SK-N-SH (cell line): ENCODE results near the gene NYNRIN. TPM values are rescaled to one million over a fixed set of nuclear protein-coding genes. Genes with fewer than 3 reads are reported as not detected.

Source experiments
- CTCF ChIA-PET: fragments of 300-600, 350-600 bp; formaldehyde crosslinking; extraction: SDS; loops from one replicate; lab custom pipeline; 2021; lab: Yijun Ruan, JAX
- POLR2A ChIA-PET: fragments of 350-600 bp; sonication (Branson Sonifier 250); formaldehyde crosslinking; extraction: SDS; loops from one replicate; lab custom pipeline; 2020; ENCODE audit warnings: antibody characterized with exemption, inconsistent platforms; lab: Yijun Ruan, JAX
- DNase-seq: peaks from one replicate; pipeline ENCODE4 v3.0.0; 2012
- H2AFZ ChIP-seq: fragments of 200-600 bp; sonication (generic); 2 replicates; pipeline ENCODE4 v1.8.1; 2016; ENCODE audit warnings: antibody characterized with exemption, mild to moderate bottlenecking, low read depth
- H3F3A ChIP-seq: fragments of 200-600 bp; sonication (generic); replicated peaks from 2 replicates; pipeline ENCODE3; 2016; ENCODE audit warnings: antibody characterized with exemption, mild to moderate bottlenecking; ENCODE audit not compliant: insufficient read depth
- H3K27ac ChIP-seq, 2 experiments: fragments of 200-500 bp in 1 of 2; fragments of 200-600 bp in 1 of 2; sonication (Bioruptor generic) in 1 of 2; sonication (generic), shearing (Covaris generic) in 1 of 2; 2 replicates each; pipeline versions ENCODE4 v1.5.1 to v1.6.1; 2014 to 2016; ENCODE audit warnings: low read depth in 2 of 2, inconsistent platforms in 1 of 2, low read length in 1 of 2, mild to moderate bottlenecking in 1 of 2, mixed read lengths in 1 of 2
- H3K27me3 ChIP-seq: fragments of 200-600 bp; sonication (generic), shearing (Covaris generic); 2 replicates; pipeline ENCODE4 v1.6.1; 2016; ENCODE audit warnings: mixed run types; ENCODE audit not compliant: insufficient read depth
- H3K36me3 ChIP-seq, 2 experiments: fragments of 200-500 bp in 1 of 2; fragments of 200-600 bp in 1 of 2; sonication (Bioruptor generic) in 1 of 2; sonication (generic) in 1 of 2; replicated peaks in 1 of 2; 2 replicates each; pipeline versions ENCODE3 to v1.5.1; 2014 to 2016; ENCODE audit warnings: low read length in 1 of 2, mild to moderate bottlenecking in 1 of 2; ENCODE audit not compliant: insufficient read depth in 2 of 2, control insufficient read depth in 1 of 2
- H3K4me1 ChIP-seq, 2 experiments: fragments of 200-500 bp in 1 of 2; fragments of 200-600 bp in 1 of 2; sonication (Bioruptor generic) in 1 of 2; sonication (generic), shearing (Covaris generic) in 1 of 2; 2 replicates each; pipeline versions ENCODE4 v1.5.1 to v1.6.1; 2014 to 2016; ENCODE audit warnings: low read depth in 1 of 2, low read length in 1 of 2, mixed run types in 1 of 2; ENCODE audit not compliant: insufficient read depth in 2 of 2, control insufficient read depth in 1 of 2
- H3K4me2 ChIP-seq: fragments of 200-600 bp; sonication (generic), shearing (Covaris generic); 2 replicates; pipeline ENCODE4 v1.6.1; 2017; ENCODE audit warnings: mixed run types
- H3K4me3 ChIP-seq, 2 experiments: fragments of 200-500 bp in 1 of 2; fragments of 200-600 bp in 1 of 2; sonication (Bioruptor generic) in 1 of 2; sonication (generic), shearing (Covaris generic) in 1 of 2; 2 replicates each; pipeline versions ENCODE4 v1.5.1 to v1.8.1; 2014 to 2016; ENCODE audit warnings: low read depth in 2 of 2, inconsistent platforms in 1 of 2, low read length in 1 of 2, mild to moderate bottlenecking in 1 of 2, mixed read lengths in 1 of 2, moderate library complexity in 1 of 2
- H3K79me2 ChIP-seq: fragments of 200-600 bp; sonication (generic); 2 replicates; pipeline ENCODE4 v1.8.1; 2017; ENCODE audit warnings: mild to moderate bottlenecking; ENCODE audit not compliant: insufficient read depth
- H3K9ac ChIP-seq: fragments of 200-600 bp; sonication (generic); 2 replicates; pipeline ENCODE4 v1.6.1; 2017; ENCODE audit warnings: mixed run types
- H3K9me2 ChIP-seq: fragments of 200-600 bp; sonication (generic); 2 replicates; pipeline ENCODE4 v1.6.1; 2017; ENCODE audit warnings: mixed run types
- H3K9me3 ChIP-seq: fragments of 200-600 bp; sonication (generic); 2 replicates; pipeline ENCODE4 v1.6.1; 2017; ENCODE audit warnings: mixed run types, mild to moderate bottlenecking, moderate library complexity
- H4K20me1 ChIP-seq: fragments of 200-600 bp; sonication (generic); 2 replicates; pipeline ENCODE4 v1.6.1; 2017; ENCODE audit warnings: mild to moderate bottlenecking, mixed run types; ENCODE audit not compliant: insufficient read depth
- GATA2 ChIP-seq: sonication (generic); formaldehyde crosslinking; IDR thresholded peaks from 2 replicates; pipeline ENCODE4 v1.5.0; 2020; ENCODE audit warnings: mild to moderate bottlenecking, missing genetic modification reagents
- MAX ChIP-seq: IDR thresholded peaks from 2 replicates; pipeline ENCODE4 v1.4.0; 2012; ENCODE audit warnings: low read depth
- RAD21 ChIP-seq: IDR thresholded peaks from 2 replicates; pipeline ENCODE4 v1.6.1; 2012; ENCODE audit warnings: mild to moderate bottlenecking, low read length
- SMC3 ChIP-seq: IDR thresholded peaks from 2 replicates; pipeline ENCODE4 v1.6.1; 2012; ENCODE audit warnings: low read depth, low read length, improper control_type of control experiment
- WGBS: methylation state at CpG from one replicate; pipeline ENCODE4 v1.1.6; 2017; ENCODE audit warnings: low lambda C conversion rate; 5-methylcytosine and 5-hydroxymethylcytosine counted together
- polyA plus RNA-seq, 3 experiments: library from polyadenylated mRNA; depleted of rRNA; stranded (reverse); fragments of >200 nt; gene quantifications; 2 replicates each; pipeline ENCODE4 v1.2.3, GENCODE V29; 2012
- TF ChIP-seq, protein P1 (sequence below): IDR thresholded peaks from 2 replicates; pipeline ENCODE4 v1.6.1; 2012; ENCODE audit warnings: mild to moderate bottlenecking, low read depth, low read length, moderate library complexity
- TF ChIP-seq, protein P2 (sequence below): IDR thresholded peaks from 2 replicates; pipeline ENCODE4; 2012
- TF ChIP-seq, protein P3 (sequence below): fragments of 200-600 bp; sonication (generic); IDR thresholded peaks from 2 replicates; pipeline ENCODE4 v1.6.1; 2017; ENCODE audit warnings: antibody characterized with exemption, mild to moderate bottlenecking, moderate library complexity

The NYNRIN gene
- polyA plus RNA-seq, 1 of the 3 experiments (the other 2 are of a cell fraction) = 4.8 TPM

GRCh38 chr14:24351517-24351916 lies 47.3 kb upstream of the NYNRIN start:
- no peaks in the 10 kb centered on the region; a peak in 1 of 4 replicates for H3K4me1 ChIP-seq
- CTCF ChIA-PET = interaction anchor here (0.9 to 5.0 kb wide), 13 partner anchors 10 to 109 kb away, joined by 3 to 32 read pairs (median 4); partner anchors contain the start of genes ADCY4, RIPK3 and TINF2
- no peak overlapping the region for H3K4me3 ChIP-seq
- H3K9me2 ChIP-seq = no peaks in the 10 kb centered on the region
- no peak overlapping the region for H2AFZ ChIP-seq
- TF ChIP-seq GATA2 (CRISPR knock-in tag) = no peak
- TF ChIP-seq, protein P1, sequence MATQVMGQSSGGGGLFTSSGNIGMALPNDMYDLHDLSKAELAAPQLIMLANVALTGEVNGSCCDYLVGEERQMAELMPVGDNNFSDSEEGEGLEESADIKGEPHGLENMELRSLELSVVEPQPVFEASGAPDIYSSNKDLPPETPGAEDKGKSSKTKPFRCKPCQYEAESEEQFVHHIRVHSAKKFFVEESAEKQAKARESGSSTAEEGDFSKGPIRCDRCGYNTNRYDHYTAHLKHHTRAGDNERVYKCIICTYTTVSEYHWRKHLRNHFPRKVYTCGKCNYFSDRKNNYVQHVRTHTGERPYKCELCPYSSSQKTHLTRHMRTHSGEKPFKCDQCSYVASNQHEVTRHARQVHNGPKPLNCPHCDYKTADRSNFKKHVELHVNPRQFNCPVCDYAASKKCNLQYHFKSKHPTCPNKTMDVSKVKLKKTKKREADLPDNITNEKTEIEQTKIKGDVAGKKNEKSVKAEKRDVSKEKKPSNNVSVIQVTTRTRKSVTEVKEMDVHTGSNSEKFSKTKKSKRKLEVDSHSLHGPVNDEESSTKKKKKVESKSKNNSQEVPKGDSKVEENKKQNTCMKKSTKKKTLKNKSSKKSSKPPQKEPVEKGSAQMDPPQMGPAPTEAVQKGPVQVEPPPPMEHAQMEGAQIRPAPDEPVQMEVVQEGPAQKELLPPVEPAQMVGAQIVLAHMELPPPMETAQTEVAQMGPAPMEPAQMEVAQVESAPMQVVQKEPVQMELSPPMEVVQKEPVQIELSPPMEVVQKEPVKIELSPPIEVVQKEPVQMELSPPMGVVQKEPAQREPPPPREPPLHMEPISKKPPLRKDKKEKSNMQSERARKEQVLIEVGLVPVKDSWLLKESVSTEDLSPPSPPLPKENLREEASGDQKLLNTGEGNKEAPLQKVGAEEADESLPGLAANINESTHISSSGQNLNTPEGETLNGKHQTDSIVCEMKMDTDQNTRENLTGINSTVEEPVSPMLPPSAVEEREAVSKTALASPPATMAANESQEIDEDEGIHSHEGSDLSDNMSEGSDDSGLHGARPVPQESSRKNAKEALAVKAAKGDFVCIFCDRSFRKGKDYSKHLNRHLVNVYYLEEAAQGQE = no peak
- TF ChIP-seq SMC3 = no peak
- TF ChIP-seq, protein P2, sequence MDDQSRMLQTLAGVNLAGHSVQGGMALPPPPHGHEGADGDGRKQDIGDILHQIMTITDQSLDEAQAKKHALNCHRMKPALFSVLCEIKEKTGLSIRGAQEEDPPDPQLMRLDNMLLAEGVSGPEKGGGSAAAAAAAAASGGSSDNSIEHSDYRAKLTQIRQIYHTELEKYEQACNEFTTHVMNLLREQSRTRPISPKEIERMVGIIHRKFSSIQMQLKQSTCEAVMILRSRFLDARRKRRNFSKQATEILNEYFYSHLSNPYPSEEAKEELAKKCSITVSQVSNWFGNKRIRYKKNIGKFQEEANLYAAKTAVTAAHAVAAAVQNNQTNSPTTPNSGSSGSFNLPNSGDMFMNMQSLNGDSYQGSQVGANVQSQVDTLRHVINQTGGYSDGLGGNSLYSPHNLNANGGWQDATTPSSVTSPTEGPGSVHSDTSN = no peak
- TF ChIP-seq, protein P3, sequence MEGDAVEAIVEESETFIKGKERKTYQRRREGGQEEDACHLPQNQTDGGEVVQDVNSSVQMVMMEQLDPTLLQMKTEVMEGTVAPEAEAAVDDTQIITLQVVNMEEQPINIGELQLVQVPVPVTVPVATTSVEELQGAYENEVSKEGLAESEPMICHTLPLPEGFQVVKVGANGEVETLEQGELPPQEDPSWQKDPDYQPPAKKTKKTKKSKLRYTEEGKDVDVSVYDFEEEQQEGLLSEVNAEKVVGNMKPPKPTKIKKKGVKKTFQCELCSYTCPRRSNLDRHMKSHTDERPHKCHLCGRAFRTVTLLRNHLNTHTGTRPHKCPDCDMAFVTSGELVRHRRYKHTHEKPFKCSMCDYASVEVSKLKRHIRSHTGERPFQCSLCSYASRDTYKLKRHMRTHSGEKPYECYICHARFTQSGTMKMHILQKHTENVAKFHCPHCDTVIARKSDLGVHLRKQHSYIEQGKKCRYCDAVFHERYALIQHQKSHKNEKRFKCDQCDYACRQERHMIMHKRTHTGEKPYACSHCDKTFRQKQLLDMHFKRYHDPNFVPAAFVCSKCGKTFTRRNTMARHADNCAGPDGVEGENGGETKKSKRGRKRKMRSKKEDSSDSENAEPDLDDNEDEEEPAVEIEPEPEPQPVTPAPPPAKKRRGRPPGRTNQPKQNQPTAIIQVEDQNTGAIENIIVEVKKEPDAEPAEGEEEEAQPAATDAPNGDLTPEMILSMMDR = peak; percentile 17; the same call in 1 of the 2 replicates
- peak; percentile 26; the same call in 1 of the 2 replicates for TF ChIP-seq RAD21
- no peak for TF ChIP-seq MAX
- no peaks in the 10 kb centered on the region for H4K20me1 ChIP-seq
- 14% methylated on average over 4 of the region's 4 CpGs for WGBS
- H3K27ac ChIP-seq = no peak overlapping the region
- H3F3A ChIP-seq = no peaks in the 10 kb centered on the region
- H3K36me3 ChIP-seq = no peaks in the 10 kb centered on the region
- POLR2A ChIA-PET = interaction anchor here (0.6 kb wide), 1 partner anchor 17 kb away, joined by 3 read pairs; the partner anchor contains the start of gene NFATC4
- no peak overlapping the region for H3K9ac ChIP-seq
- no peaks in the 10 kb centered on the region for H3K79me2 ChIP-seq
- peaks cover 64% of the 10 kb centered on the region for H3K27me3 ChIP-seq
- no peak for DNase-seq
- H3K9me3 ChIP-seq = no peaks in the 10 kb centered on the region
- no peak overlapping the region for H3K4me2 ChIP-seq
